K562 (cell line): ENCODE data around the gene NR2F6. TPM values are rescaled to one million over a fixed set of nuclear protein-coding genes. Genes with fewer than 3 reads are reported as not detected.

Experiments
- AFF4 ChIP-seq: sonication (generic); formaldehyde crosslinking; IDR thresholded peaks from 2 replicates; pipeline ENCODE4 v1.8.0; 2023; ENCODE audit warnings: mild to moderate bottlenecking, missing genetic modification reagents
- DPF2 ChIP-seq: fragments of 450-650 bp; IDR thresholded peaks from 2 replicates; pipeline ENCODE4 v1.6.1; 2016
- GABPB1 ChIP-seq: sonication (generic); formaldehyde crosslinking; IDR thresholded peaks from 2 replicates; pipeline ENCODE4 v1.8.0; 2022; ENCODE audit warnings: mild to moderate bottlenecking, missing genetic modification reagents
- HMGN3 ChIP-seq: IDR thresholded peaks from 2 replicates; pipeline ENCODE4 v1.6.1; 2011; ENCODE audit warnings: borderline replicate concordance, low read depth, mild to moderate bottlenecking, mixed read lengths, low read length; ENCODE audit not compliant: insufficient read length; ENCODE audit errors: extremely low read depth
- MITF ChIP-seq: IDR thresholded peaks from 2 replicates; pipeline ENCODE4 v1.6.1; 2014; ENCODE audit warnings: antibody characterized with exemption
- NFYB ChIP-seq: IDR thresholded peaks from 2 replicates; pipeline ENCODE4 v1.6.1; 2011; ENCODE audit warnings: mild to moderate bottlenecking, moderate library complexity; ENCODE audit not compliant: insufficient read length; ENCODE audit errors: extremely low read depth
- TAL1 ChIP-seq: fragments of 450-650 bp; IDR thresholded peaks from 2 replicates; pipeline ENCODE4 v1.6.1; 2016; ENCODE audit warnings: mild to moderate bottlenecking
- XRCC3 ChIP-seq: fragments of 450-650 bp; IDR thresholded peaks from 2 replicates; pipeline ENCODE4 v1.6.1; 2017; ENCODE audit warnings: mild to moderate bottlenecking, moderate library complexity
- ZBTB43 ChIP-seq: sonication (generic); formaldehyde crosslinking; IDR thresholded peaks from 2 replicates; pipeline ENCODE4 v1.8.0; 2023; ENCODE audit warnings: mild to moderate bottlenecking, missing genetic modification reagents
- ZC3H11A ChIP-seq: IDR thresholded peaks from 2 replicates; pipeline ENCODE4 v1.6.1; 2012; ENCODE audit warnings: low read depth, low read length, improper control_type of control experiment
- ZKSCAN3 ChIP-seq: fragments of 250-450 bp; sonication (Bioruptor Pico); IDR thresholded peaks from 2 replicates; pipeline ENCODE4 v1.4.0; 2020
- ZMIZ1 ChIP-seq, 2 experiments: fragments of 150-350 bp in 1 of 2; IDR thresholded peaks; 2 replicates each; pipeline ENCODE4 v1.6.1; 2012 to 2016; ENCODE audit warnings: low read depth in 2 of 2, low read length in 2 of 2, mild to moderate bottlenecking in 1 of 2, moderate library complexity in 1 of 2
- ZNF592 ChIP-seq: fragments of 450-650 bp; IDR thresholded peaks from 2 replicates; pipeline ENCODE4 v1.6.1; 2017; ENCODE audit warnings: antibody characterized with exemption, mild to moderate bottlenecking
- polyA plus RNA-seq, 8 experiments: library from polyadenylated mRNA; depleted of rRNA in 4 of 8; stranded (reverse) in 5 of 8; unstranded in 3 of 8; fragments of >200 nt; fragmentation: Nextera tagmentation in 2 of 8; fragmentation: Illumina TruSeq in 1 of 8; extraction: Ambion mirVana in 2 of 8; extraction: Trizol in 1 of 8; gene quantifications; 2 replicates each; pipeline versions ENCODE4 v1.2.1 to v1.2.3, GENCODE V29; 2011 to 2014; ENCODE audit warnings: inconsistent platforms in 1 of 8, missing spikeins in 1 of 8
- total RNA-seq, 7 experiments: library from RNA; depleted of rRNA in 6 of 7; stranded (reverse); fragments of >200 nt in 6 of 7; fragmentation: Illumina TruSeq in 2 of 7; extraction: Trizol in 2 of 7; gene quantifications; 2 replicates each; pipeline versions ENCODE4 v1.2.1 to v1.2.3, GENCODE V29; 2011 to 2021; ENCODE audit warnings: low replicate concordance in 1 of 7

The NR2F6 gene
- total and polyA plus RNA-seq, 9 of the 15 experiments (the other 6 are each of a cell fraction or from before 2014, with no cell fraction given): 0.76 to 97.5 (median 18.8) TPM

GRCh38 chr19:17214508-17215126 lies 31.1 kb downstream of the NR2F6 start (continued):
- TF ChIP-seq ZMIZ1 (IDR thresholded peaks at IDR 0.05; ENCODE audit: low read depth in 2 of 2, low read length in 2 of 2) (no peak), ZC3H11A (no peak), ZKSCAN3 (CRISPR knock-in tag) (no peak), ZBTB43 (CRISPR knock-in tag) (no peak), ZNF592 (0 out of 2 replicates have a peak, but pooled peaks have one; percentile 31), DPF2 (0 out of 2 replicates have a peak, but pooled peaks have one; percentile 10), TAL1 (no peak), MITF (no peak), GABPB1 (no peak), HMGN3 (no peak), NFYB (no peak), XRCC3 (no peak), AFF4 (CRISPR knock-in tag) (0 out of 2 replicates have a peak, but pooled peaks have one; percentile 6)
